Parathyroid adenoma (tissue), 2 donors: Measurements from ENCODE around the gene ARHGAP33.

Experiments used
- H2AFZ ChIP-seq: fragments of 300-600 bp; sonication (generic); one replicate; pipeline ENCODE4 v1.7.0; 2017; ENCODE audit warnings: antibody characterized with exemption, mild to moderate bottlenecking
- H3K27ac ChIP-seq: fragments of 300-600 bp; sonication (generic); one replicate; pipeline ENCODE4 v1.7.0; 2017
- H3K27me3 ChIP-seq: fragments of 300-600 bp; sonication (generic); one replicate; pipeline ENCODE4 v1.7.0; 2017; ENCODE audit warnings: low read length; ENCODE audit not compliant: control insufficient read depth, insufficient read depth
- H3K36me3 ChIP-seq: fragments of 300-600 bp; sonication (generic); one replicate; pipeline ENCODE4 v1.7.0; 2017; ENCODE audit warnings: low read length; ENCODE audit not compliant: control insufficient read depth, insufficient read depth
- H3K4me1 ChIP-seq: fragments of 300-600 bp; sonication (generic); one replicate; pipeline ENCODE4 v1.7.0; 2017; ENCODE audit warnings: control low read depth
- H3K4me2 ChIP-seq: fragments of 300-600 bp; sonication (generic); one replicate; pipeline ENCODE4 v1.7.0; 2017; ENCODE audit warnings: low read length
- H3K4me3 ChIP-seq: fragments of 300-600 bp; sonication (generic); one replicate; pipeline ENCODE4 v1.7.0; 2017; ENCODE audit warnings: low read depth, low read length
- H3K79me2 ChIP-seq: fragments of 300-600 bp; sonication (generic); one replicate; pipeline ENCODE4 v1.7.0; 2017; ENCODE audit warnings: control low read depth
- H3K9ac ChIP-seq: fragments of 300-600 bp; sonication (generic); one replicate; pipeline ENCODE4 v1.7.0; 2017; ENCODE audit warnings: mild to moderate bottlenecking
- H3K9me3 ChIP-seq: fragments of 300-600 bp; sonication (generic); one replicate; pipeline ENCODE4 v1.7.0; 2017; ENCODE audit warnings: low read length; ENCODE audit not compliant: control insufficient read depth
- CTCF ChIP-seq: fragments of 300-600 bp; sonication (generic); IDR thresholded peaks from one replicate; pipeline ENCODE4 v1.7.0; 2017; ENCODE audit warnings: antibody characterized with exemption, mild to moderate bottlenecking
- donor health status: primary hyperparathyroidism.

The ARHGAP33 gene

GRCh38 chr19:35780058-35780457 lies 4.7 kb downstream of the ARHGAP33 start:
- Histone ChIP-seq H3K36me3 (no peaks in the 10 kb centered on the region), H3K9me3 (no peaks in the 10 kb centered on the region), H3K4me2 (no peak overlapping the region), H3K27ac (no peak overlapping the region), H3K4me3 (no peak overlapping the region), H3K9ac (no peak overlapping the region), H3K4me1 (peaks cover 5% of the 10 kb centered on the region), H2AFZ (no peak overlapping the region), H3K27me3 (no peaks in the 10 kb centered on the region), H3K79me2 (no peaks in the 10 kb centered on the region)
- no peak for TF ChIP-seq CTCF

GRCh38 chr19:35780717-35781116 lies 5.4 kb downstream of the ARHGAP33 start:
- no peaks in the 10 kb centered on the region for H3K36me3 ChIP-seq
- peaks cover 5% of the 10 kb centered on the region for H3K4me1 ChIP-seq
- TF ChIP-seq CTCF, result no peak
- no peak overlapping the region for H2AFZ ChIP-seq
- H3K4me3 ChIP-seq, result no peak overlapping the region
- H3K9me3 ChIP-seq, result no peaks in the 10 kb centered on the region
- H3K4me2 ChIP-seq, result no peak overlapping the region
- no peaks in the 10 kb centered on the region for H3K27me3 ChIP-seq
- H3K27ac ChIP-seq, result no peak overlapping the region
- no peaks in the 10 kb centered on the region for H3K79me2 ChIP-seq
- no peak overlapping the region for H3K9ac ChIP-seq

GRCh38 chr19:35781650-35782049 lies 6.3 kb downstream of the ARHGAP33 start:
- H3K9ac ChIP-seq, result no peak overlapping the region
- H3K79me2 ChIP-seq, result no peaks in the 10 kb centered on the region
- no peaks in the 10 kb centered on the region for H3K4me1 ChIP-seq
- H3K4me3 ChIP-seq, result no peak overlapping the region
- H3K27ac ChIP-seq, result no peak overlapping the region
- H3K4me2 ChIP-seq, result no peak overlapping the region
- H3K36me3 ChIP-seq, result no peaks in the 10 kb centered on the region
- H3K27me3 ChIP-seq, result no peaks in the 10 kb centered on the region
- H2AFZ ChIP-seq, result no peak overlapping the region
- no peak for TF ChIP-seq CTCF
- H3K9me3 ChIP-seq, result no peaks in the 10 kb centered on the region

- Histone ChIP-seq H2AFZ (no peak overlapping the region), H3K4me3 (no peak overlapping the region), H3K9ac (no peak overlapping the region), H3K36me3 (no peaks in the 10 kb centered on the region), H3K79me2 (no peaks in the 10 kb centered on the region), H3K27me3 (no peaks in the 10 kb centered on the region), H3K4me2 (no peak overlapping the region), H3K27ac (no peak overlapping the region), H3K9me3 (no peaks in the 10 kb centered on the region), H3K4me1 (no peaks in the 10 kb centered on the region)
- TF ChIP-seq CTCF, result no peak
Measured at GRCh38 chr19:35782589-35782988, 7.2 kb downstream of the ARHGAP33 start.
